Measurements from ENCODE around the gene TRIM17.
"Not testable (repeated sequence)": the region's sequence is repeated elsewhere in the genome, so short reads cannot be mapped to it uniquely, and the experiment has no call there.

TRIM17 gene

GRCh38 chr1:228446852-228447251 is 30.2 kb upstream of the TRIM17 start:
- FAIRE-seq, result no peak

- no peak for FAIRE-seq
Observed at GRCh38 chr1:228445843-228446650, 29.4 kb upstream of the TRIM17 start.

GRCh38 chr1:228445490-228445842 is 28.8 kb upstream of the TRIM17 start:
- FAIRE-seq, result no peak

- no peak for FAIRE-seq
Observed at GRCh38 chr1:228443395-228443794, 26.7 kb upstream of the TRIM17 start.

- no peak for FAIRE-seq
Observed at GRCh38 chr1:228440761-228441500, 24.3 kb upstream of the TRIM17 start.

- FAIRE-seq, result no peak
Observed at GRCh38 chr1:228438266-228438665, 21.6 kb upstream of the TRIM17 start.

- FAIRE-seq, result no peak
Observed at GRCh38 chr1:228437424-228437962, 20.8 kb upstream of the TRIM17 start.

GRCh38 chr1:228434689-228435088 is 18.0 kb upstream of the TRIM17 start:
- no peak for FAIRE-seq

- not testable (repeated sequence) for FAIRE-seq
Observed at GRCh38 chr1:228433337-228434053, 16.8 kb upstream of the TRIM17 start.

GRCh38 chr1:228430243-228430642 is 13.6 kb upstream of the TRIM17 start:
- no peak for FAIRE-seq

- no peak for FAIRE-seq
Observed at GRCh38 chr1:228429698-228430097, 13.0 kb upstream of the TRIM17 start.

GRCh38 chr1:228429007-228429406 is 12.3 kb upstream of the TRIM17 start:
- FAIRE-seq, result no peak

- FAIRE-seq, result no peak
Observed at GRCh38 chr1:228428412-228428811, 11.8 kb upstream of the TRIM17 start.

- FAIRE-seq, result no peak
Observed at GRCh38 chr1:228426518-228427175, 10.0 kb upstream of the TRIM17 start.

- no peak for FAIRE-seq
Observed at GRCh38 chr1:228424685-228425660, 8.3 kb upstream of the TRIM17 start.

GRCh38 chr1:228423404-228424053 is 6.9 kb upstream of the TRIM17 start:
- FAIRE-seq, result no peak

GRCh38 chr1:228420968-228421826 is 4.5 kb upstream of the TRIM17 start:
- no peak for FAIRE-seq

- no peak for FAIRE-seq
Observed at GRCh38 chr1:228417483-228418203, 982 bp upstream of the TRIM17 start.

GRCh38 chr1:228417061-228417460 is 400 bp upstream of the TRIM17 start:
- no peak for FAIRE-seq

All from TTC549 (cell line).